Motor neuron (in vitro differentiated cells): Measurements from ENCODE around the gene IHH. TPM values are rescaled to one million over a fixed set of nuclear protein-coding genes. Genes with fewer than 3 reads are reported as not detected.
A peak's percentile ranks its signal among the peaks of the same experiment; 100 is the strongest.

Source experiments
- ATAC-seq, 8 experiments: fragments of 200-7000 bp; cut with Tn5 transposase; replicated peaks in 6 of 8; 2 replicates each; pipeline ENCODE4 v1.8.0; 2021; ENCODE audit warnings: mild to moderate bottlenecking in 8 of 8, moderate library complexity in 8 of 8
- H3K27ac ChIP-seq, 2 donors: fragments of 250-450 bp; sonication (Bioruptor Pico); 2 replicates each; pipeline ENCODE4 v1.9.0; 2021; ENCODE audit warnings: antibody characterized with exemption in 2 of 2, mild to moderate bottlenecking in 2 of 2, moderate library complexity in 1 of 2
- H3K4me1 ChIP-seq, 2 donors: fragments of 250-450 bp; sonication (Bioruptor Pico); replicated peaks in 1 of 2; 2 replicates each; pipeline ENCODE4 v1.6.1; 2021; ENCODE audit warnings: antibody characterized with exemption in 2 of 2, mild to moderate bottlenecking in 2 of 2, moderate library complexity in 1 of 2
- H3K4me3 ChIP-seq, 5 donors: fragments of 250-450 bp; sonication (Bioruptor Pico); 2 replicates each; pipeline ENCODE4 v1.9.0; 2021; ENCODE audit warnings: antibody characterized with exemption in 5 of 5, mild to moderate bottlenecking in 5 of 5, moderate library complexity in 4 of 5
- WGBS, 10 experiments: fragments of 450-650 bp; shearing (Covaris generic); methylation state at CpG; one replicate each; pipeline ENCODE4 v1.0.0; 2022; 5-methylcytosine and 5-hydroxymethylcytosine counted together
- in situ Hi-C, 9 experiments: fragments of 400-800 bp; cut with MboI; loops; one replicate each; pipeline ENCODE4 v1.15.0; 2021; ENCODE audit warnings: low sequenced_read_pairs in 9 of 9, low pct_unique_long_range_greater_than_20kb in 2 of 9; ENCODE audit not compliant: unreplicated experiment in 9 of 9
- total RNA-seq, 8 experiments: library from RNA; unstranded; fragments of 300-600 nt; gene quantifications; 2 replicates each; pipeline versions ENCODE4 v1.2.3 to v1.2.4, GENCODE V29; 2022

IHH gene
- total RNA-seq, 8 experiments from 2014 or later = 0.08 to 0.57 (median 0.46) TPM; not detected in 3

DNA sequence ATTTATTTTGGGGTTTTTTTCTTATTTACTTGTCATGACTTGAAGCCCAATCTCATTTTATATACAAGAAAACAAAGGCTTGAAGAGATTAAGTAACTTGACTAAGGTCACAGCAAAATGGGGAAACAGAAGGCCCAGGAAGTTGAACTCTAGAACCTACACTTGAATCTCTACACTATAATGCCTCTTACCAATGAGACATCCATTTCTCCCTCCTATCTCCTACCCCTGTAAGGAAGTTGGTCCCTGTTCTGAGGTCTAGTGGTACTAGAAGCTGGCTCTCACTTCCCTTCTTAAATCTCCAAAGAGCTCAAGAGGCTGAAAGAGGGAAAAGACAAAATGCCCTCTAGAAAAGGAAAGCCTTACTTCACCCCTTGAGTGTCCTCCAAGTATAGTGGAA is 25.5 kb upstream of the IHH start:
- ATAC-seq = no peak
- Histone ChIP-seq H3K4me3 (no peak overlapping the region), H3K27ac (no peak overlapping the region), H3K4me1 (no peaks in the 10 kb centered on the region)
- in situ Hi-C loops = no loop called here

DNA sequence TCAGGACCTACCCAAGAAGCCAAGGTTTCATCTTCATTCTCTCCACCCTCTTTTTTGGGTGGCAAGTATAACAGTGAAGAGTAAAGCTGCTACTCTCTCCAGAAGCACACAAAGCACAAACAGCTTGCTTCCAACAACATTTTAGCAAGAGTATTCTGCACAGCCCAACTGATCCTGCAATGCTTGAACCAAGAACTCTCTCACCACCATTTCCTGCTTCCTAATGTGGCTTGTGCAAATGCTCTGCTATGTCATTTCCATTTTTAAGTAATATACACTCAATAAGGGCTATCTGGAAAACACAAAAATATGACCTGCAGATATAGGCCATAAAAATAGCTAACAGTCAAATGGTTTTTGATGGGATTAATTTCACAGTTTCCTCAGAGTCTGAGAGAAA is 24.1 kb upstream of the IHH start:
- Histone ChIP-seq H3K27ac (no peak overlapping the region), H3K4me3 (no peak overlapping the region), H3K4me1 (no peaks in the 10 kb centered on the region)
- no peak for ATAC-seq
- in situ Hi-C loops = no loop called here

DNA sequence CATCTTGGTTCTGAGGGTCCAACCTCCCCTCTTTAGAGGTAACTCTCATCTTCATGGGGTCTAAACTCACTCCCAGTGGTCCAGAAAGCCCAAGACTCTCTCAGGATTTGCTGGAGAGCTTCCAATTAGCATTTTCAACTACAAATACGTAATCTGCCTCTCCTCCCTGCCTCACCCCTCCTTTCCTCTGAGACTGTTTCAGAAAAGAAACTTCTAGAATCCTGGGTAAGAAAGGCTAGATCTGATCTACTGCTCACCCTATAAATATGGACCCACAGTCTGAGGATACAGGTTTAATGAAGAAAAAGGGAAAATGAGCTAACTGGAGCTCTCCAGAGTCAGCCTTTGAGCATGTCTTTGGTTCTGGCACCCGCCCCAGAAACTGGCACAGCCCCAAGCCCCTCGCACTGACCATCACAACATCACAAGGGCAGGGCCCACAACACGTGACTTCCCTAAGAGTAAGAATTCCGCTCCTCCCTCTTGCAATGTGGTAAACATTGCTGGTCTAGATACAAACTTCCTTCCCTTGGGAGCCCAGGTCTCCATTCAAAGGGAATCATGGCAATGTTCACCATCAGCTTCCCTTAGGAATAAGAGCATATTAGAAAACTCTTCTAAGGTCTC is 21.7 kb upstream of the IHH start:
- Histone ChIP-seq H3K27ac (no peak overlapping the region), H3K4me1 (no peaks in the 10 kb centered on the region), H3K4me3 (no peak overlapping the region)
- in situ Hi-C loops = no loop called here
- peak in 2 of 8 experiments; percentile 56 to 95 for ATAC-seq
- WGBS, 10 experiments = 60 to 100% (median 78%) methylated on average over 1 to 5 of the region's 5 CpGs; no CpG with 5 or more reads in 4 of the 10 experiments

DNA sequence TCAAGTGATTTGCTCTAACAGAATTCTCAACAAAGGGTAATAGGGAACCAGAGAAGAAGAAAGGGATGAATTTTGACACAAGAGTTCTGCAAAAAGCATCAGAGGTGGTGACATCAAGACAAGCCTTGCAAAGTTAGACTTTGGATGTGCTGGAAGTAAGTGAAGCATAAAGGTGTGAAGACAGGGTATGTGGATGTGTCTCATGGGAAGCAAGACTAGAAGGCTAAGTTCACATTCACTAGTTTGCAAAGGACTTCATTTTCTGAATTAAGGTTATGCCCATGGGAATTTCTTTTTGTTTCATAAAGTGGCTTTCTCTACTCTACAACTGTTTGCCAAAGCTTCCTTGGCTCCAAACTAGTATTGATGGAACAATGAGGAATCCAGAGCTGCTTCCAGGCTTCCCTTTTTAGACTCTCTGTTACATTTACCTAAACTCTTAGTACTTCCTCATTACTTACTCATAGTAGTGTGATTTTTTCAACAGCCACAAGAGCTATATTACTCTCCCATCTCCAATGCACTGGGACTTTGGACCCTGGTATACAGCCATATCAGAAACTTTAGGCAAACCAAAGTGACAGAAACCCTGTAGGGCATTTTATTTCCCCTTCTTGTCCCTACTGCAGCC is 21.1 kb upstream of the IHH start:
- no peak for ATAC-seq
- Histone ChIP-seq H3K4me3 (no peak overlapping the region), H3K4me1 (no peaks in the 10 kb centered on the region), H3K27ac (no peak overlapping the region)
- in situ Hi-C loops = no loop called here

DNA sequence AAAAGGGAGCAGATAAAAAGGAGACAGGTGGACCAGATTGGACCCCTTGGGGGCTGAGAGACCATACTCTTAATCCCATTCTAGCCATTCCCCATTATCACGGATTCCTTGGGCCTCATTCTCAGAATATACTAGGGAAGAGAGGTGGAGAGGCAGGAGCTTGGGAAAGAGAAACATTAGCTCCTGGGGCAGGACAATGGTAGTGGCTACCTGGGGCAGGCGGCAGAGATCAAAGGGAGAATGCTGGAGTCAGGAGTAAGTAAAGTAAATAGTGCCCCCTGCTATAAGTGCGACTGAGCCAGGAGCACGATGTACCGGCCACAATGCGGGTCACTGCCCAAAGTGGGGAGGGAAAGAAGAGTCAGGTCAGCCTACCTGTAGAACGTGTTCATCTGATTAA is 20.4 kb upstream of the IHH start:
- in situ Hi-C loops = no loop called here
- WGBS, 10 experiments = 50 to 100% (median 73%) methylated on average over 1 to 7 of the region's 7 CpGs; no CpG with 5 or more reads in 2 of the 10 experiments
- Histone ChIP-seq H3K27ac (no peak overlapping the region), H3K4me3 (no peak overlapping the region), H3K4me1 (no peaks in the 10 kb centered on the region)
- no peak for ATAC-seq

DNA sequence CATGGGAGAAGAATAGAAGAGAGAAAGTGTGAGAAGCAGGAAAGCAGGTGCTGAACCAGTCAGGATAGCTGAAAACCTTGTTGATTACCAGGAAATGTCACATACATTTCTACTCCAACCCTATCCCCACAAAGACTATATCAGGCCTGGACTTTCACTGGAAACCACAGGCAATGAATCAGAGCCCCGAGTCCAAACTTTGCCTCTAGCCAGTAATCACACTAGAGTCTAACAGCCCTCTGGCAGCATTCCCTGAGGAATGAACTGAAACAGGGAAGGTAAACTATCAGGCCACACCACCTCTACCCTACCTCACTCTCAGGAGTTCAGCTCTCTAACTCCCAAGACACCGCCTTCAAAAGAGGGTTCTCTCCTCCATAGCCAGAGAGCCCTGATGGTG is 18.7 kb upstream of the IHH start:
- WGBS, 10 experiments = 75 to 100% (median 97%) methylated on average over 1 to 2 of the region's 2 CpGs; no CpG with 5 or more reads in 6 of the 10 experiments
- Histone ChIP-seq H3K27ac (no peak overlapping the region), H3K4me1 (no peaks in the 10 kb centered on the region), H3K4me3 (no peak overlapping the region)
- in situ Hi-C loops = no loop called here
- ATAC-seq = no peak

DNA sequence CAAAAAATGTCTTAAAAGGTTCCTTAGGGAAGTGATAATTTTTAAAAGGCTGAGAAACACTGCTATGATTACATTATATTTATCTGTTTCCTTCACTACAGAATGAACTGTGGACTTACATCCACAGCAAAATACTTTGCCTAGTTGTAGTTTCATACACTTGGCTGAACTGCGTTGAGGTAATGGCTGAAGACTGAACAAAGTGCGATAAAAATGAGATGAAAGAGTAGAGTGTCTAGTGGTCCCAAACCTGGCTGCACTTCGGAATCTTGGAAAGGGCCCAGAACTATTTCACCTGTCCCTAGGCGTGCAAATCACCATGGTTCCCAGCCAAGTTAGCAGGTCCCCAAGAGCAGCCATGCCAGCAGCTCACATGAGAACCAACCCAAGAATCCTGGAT is 18.2 kb upstream of the IHH start:
- in situ Hi-C loops = no loop called here
- no peak overlapping the region for H3K27ac ChIP-seq
- H3K4me3 ChIP-seq = no peak overlapping the region
- no peaks in the 10 kb centered on the region for H3K4me1 ChIP-seq
- 86 to 100% (median 100%) methylated on average over 1 to 4 of the region's 4 CpGs; no CpG with 5 or more reads in 1 of the 10 experiments for WGBS, 10 experiments
- no peak for ATAC-seq

DNA sequence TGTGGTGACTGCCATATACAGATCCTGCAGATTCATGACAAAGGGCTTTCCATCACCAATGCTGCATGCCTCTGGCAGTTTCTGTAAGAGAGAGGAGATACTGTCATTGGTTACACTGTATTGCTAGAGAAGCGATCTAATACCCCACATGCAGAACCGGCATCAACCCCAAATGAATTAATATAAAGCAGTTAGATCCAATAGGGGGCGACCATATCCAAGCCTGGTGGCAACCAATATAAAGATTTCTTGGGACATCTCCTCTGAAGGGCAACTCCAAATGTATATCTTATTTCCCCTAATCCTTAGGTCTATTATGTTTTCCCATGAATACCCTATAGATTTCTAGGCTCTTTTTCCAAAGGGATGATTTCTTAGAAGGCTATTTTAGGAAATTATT is 17.4 kb upstream of the IHH start:
- Histone ChIP-seq H3K27ac (no peak overlapping the region), H3K4me3 (no peak overlapping the region), H3K4me1 (no peaks in the 10 kb centered on the region)
- in situ Hi-C loops = no loop called here
- 50 to 100% (median 71%) methylated on average over 1 to 3 of the region's 3 CpGs; no CpG with 5 or more reads in 1 of the 10 experiments for WGBS, 10 experiments
- no peak for ATAC-seq

DNA sequence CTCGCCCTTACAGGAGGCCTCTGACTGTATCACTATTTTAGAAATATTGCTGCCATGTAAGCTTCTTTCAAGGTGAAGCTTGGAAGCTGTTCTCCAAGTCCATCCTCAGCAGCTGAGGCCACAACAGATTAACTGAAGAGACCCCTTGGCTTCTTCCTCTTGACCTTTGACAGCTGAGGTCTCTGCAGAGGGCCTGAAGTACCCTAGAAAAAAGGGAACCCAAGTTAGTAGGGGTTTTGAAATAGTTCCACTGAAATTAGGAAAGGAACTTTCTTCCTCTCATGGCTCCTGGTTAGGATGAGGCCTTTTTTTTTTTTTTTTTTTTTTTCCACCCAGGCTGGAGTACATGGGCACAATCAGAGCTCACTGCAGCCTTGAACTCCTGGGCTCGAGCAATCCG is 15.5 kb upstream of the IHH start:
- Histone ChIP-seq H3K4me1 (no peaks in the 10 kb centered on the region), H3K27ac (no peak overlapping the region), H3K4me3 (no peak overlapping the region)
- in situ Hi-C loops = no loop called here
- no peak for ATAC-seq
- 75 to 100% (median 96%) methylated on average over 1 to 3 of the region's 3 CpGs; no CpG with 5 or more reads in 6 of the 10 experiments for WGBS, 10 experiments

DNA sequence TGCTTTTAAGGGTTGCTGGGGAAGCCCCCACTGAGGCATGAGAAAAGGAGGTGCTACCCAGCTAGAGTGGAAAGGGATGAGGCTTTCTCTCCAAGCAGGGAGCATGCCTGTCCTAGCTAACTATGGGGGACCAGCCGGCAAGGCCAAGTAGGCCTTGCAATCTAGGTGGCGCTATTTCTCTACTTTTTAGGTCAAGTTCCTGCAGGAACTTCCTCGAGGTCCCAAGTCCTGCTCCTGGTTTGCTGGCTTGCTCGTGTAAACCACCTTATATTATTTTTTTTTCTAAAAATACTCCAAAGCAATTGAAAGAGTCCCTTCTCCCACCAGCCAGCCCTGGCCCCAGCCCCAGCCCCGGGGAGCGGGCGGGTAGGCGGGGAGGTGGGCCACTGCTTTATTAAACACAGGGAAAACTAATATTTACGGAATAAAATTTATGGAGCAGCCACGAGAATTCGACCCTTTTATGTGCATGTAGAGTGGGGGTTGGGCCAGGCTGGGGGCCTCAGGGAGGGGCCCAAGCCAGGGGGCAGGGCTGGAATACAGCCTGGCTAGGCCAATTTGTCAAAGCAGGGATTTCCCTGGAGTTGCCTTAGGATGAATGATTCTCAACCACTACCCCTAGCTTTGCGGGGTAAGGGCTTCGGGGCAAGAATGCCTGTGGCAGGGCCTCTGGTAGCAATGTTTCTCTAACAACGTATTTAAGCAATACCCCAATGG is 12.8 kb upstream of the IHH start:
- in situ Hi-C loops = loop anchor here in 1 of 9 experiments (25.0 kb wide), 1 partner anchor 89 kb away; the partner anchor contains the start of genes NHEJ1 and SLC23A3
- no peak overlapping the region for H3K4me3 ChIP-seq
- 0 to 53% (median 17%) methylated on average over 1 to 7 of the region's 14 CpGs; no CpG with 5 or more reads in 1 of the 10 experiments for WGBS, 10 experiments
- H3K27ac ChIP-seq = no peak overlapping the region
- H3K4me1 ChIP-seq = no peaks in the 10 kb centered on the region
- ATAC-seq = peak in 4 of 8 experiments; percentile 72 to 86 (median 76)

DNA sequence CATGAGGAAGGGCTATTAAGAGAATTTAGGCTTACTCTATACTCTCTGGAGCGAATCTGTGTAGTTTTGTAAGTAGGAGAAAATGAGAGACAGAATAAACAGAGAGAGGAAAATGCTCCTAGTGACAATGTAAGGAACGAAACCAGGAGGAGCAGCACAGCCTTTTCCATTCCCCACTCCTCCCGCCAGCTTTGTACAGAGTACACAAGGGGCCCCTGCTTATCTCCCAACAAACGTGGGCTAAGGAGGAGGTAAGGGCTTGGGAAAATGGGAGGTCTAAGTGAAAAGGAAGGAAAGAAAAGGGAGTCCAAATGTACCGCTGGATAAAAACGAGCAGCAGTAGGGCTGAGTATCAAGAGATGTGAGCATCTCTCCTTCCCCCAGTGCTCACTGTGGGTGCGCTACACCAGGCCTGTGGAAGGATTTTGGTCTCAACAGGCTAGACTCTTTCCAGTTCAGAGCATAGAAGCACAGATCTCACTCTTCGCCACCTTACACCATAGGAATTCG is 12.1 kb upstream of the IHH start:
- no peak for ATAC-seq
- Histone ChIP-seq H3K4me3 (no peak overlapping the region), H3K4me1 (no peaks in the 10 kb centered on the region), H3K27ac (no peak overlapping the region)
- WGBS, 10 experiments = 76 to 100% (median 83%) methylated on average over 1 to 7 of the region's 9 CpGs; no CpG with 5 or more reads in 1 of the 10 experiments
- in situ Hi-C loops = loop anchor here in 1 of 9 experiments (25.0 kb wide), 1 partner anchor 90 kb away; the partner anchor contains the start of genes NHEJ1 and SLC23A3

DNA sequence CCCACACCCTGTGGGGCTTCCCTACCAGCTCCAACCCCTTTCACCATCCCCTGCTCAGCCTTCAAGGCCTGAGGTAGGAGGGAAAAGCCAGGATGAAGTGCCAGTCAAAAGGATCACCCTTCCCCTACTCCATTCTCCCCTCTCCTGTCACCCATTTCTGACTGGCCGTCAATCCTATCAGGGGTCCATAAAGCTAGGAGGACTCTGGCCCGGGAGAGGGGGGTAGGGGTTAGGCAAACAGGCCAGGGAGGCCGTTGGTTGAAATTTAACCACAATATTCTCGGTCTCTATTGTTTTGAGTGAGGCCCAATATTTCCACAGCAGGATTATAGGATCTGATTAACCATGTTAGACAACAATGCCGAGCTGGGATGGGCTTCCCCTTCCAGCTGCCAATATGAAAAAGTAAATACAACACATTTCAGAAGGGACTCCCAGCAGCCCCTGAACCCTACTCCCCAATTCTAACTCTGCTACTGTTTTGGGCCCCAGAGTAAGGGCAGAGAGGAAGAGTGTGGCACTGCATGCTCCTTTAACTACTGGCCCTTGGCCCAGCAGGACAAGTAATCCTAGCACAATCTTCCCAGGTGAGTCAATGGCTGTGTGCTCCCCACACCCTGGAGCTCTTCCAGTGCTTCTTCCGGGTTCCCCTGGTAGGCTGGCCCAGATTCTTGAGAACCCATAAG is 10.6 kb upstream of the IHH start:
- in situ Hi-C loops = loop anchor here in 1 of 9 experiments (25.0 kb wide), 1 partner anchor 91 kb away; the partner anchor contains the start of genes NHEJ1 and SLC23A3
- WGBS, 10 experiments = 20 to 100% (median 61%) methylated on average over 1 to 3 of the region's 6 CpGs; no CpG with 5 or more reads in 4 of the 10 experiments
- no peak for ATAC-seq
- no peaks in the 10 kb centered on the region for H3K4me1 ChIP-seq
- H3K4me3 ChIP-seq = no peak overlapping the region
- H3K27ac ChIP-seq = no peak overlapping the region

DNA sequence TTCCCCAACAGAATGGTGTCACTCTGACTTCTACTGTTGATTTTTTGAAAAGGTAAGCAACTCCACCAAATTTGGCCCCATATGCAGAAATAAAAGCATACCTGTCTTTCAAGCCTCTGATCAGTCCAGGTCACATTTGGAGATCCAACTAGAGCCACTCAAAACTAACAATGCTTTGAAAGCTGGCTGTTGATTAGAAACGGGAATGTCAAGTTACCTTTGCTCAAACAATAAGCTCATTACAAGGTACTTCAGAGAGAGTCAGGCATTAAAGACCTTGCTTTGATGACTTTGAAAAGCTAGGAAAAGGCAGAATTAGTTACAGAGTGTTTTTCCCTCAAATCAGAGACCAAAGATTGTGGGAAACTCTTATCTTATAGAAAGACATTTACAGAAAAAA is 4.8 kb upstream of the IHH start:
- in situ Hi-C loops = loop anchor here in 1 of 9 experiments (25.0 kb wide), 1 partner anchor 97 kb away; the partner anchor contains the start of genes NHEJ1 and SLC23A3
- H3K4me3 ChIP-seq = no peak overlapping the region
- no peak overlapping the region for H3K27ac ChIP-seq
- WGBS, 10 experiments = 45 to 78% (median 66%) methylated on average over 1 of the region's 1 CpG; no CpG with 5 or more reads in 4 of the 10 experiments
- peaks cover 0 to 5% of the 10 kb centered on the region in 2 donors for H3K4me1 ChIP-seq
- no peak for ATAC-seq
